NCI-H146 treated with DMSO at 0.1 percent for 48 hours (cell line): ENCODE data around the gene IRF8.

Experiments used
- DNase-seq: peaks from one replicate; lab custom pipeline; 2025; ENCODE audit not compliant: unreplicated experiment; lab: John Stamatoyannopoulos, UW

IRF8 gene

DNA sequence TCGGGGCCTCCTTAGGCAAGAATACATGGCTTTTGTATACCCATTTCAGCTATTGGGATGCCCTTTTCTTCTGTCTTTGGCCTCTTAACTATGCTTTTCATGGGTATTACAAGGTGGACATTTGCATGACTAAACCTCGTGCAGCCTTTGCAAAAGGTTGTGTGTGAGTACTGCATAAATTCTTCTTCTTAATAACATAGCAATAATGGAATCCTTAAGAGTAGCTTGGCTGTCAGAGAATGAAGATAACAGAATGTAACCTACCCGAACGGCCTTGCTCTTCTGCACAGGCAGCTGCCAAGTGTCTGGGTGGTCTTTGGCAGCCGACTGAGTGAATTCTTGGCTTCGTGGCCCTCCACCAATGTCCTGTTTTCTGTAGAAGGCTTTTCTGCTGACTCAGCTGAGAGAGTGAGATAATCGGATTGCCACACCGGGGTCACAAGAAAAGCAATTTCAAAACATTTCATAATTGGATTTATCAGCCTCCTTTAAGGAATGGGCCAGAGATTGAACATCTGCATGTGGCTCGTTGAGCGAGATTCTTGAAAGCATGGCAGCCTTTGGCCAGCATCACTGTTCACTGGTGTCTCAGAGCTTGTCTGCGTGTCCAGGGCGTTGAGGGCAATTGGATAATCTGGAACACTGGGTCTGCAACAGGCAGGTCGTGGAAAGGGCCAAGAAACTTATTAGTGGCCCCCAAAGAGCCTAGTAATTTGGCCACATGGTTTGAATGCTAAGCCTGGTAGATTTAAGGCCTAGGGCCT, 13.4 kb downstream of the IRF8 start:
- DNase-seq, result no peak

DNA sequence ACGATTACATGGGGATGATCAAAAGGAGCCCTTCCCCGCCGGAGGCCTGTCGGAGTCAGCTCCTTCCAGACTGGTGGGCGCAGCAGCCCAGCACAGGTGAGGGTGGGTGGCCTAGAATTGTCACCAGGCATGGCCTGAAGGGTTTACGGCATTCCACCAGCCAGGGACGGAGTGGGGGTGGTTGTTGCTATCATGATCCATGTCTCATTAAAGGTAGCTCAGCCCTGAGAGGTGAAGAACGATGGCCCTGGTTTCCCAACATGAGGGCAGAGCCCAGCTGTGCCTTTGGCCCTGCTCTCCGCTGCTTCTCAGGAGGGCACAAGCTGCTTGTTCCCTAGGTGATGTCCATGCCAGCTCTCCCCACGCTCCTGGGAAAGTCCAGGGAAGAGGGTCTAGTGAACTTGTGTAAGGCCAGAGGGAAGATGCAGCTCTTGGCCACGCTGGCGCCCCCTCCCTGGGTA, 14.2 kb downstream of the IRF8 start:
- no peak for DNase-seq

DNA sequence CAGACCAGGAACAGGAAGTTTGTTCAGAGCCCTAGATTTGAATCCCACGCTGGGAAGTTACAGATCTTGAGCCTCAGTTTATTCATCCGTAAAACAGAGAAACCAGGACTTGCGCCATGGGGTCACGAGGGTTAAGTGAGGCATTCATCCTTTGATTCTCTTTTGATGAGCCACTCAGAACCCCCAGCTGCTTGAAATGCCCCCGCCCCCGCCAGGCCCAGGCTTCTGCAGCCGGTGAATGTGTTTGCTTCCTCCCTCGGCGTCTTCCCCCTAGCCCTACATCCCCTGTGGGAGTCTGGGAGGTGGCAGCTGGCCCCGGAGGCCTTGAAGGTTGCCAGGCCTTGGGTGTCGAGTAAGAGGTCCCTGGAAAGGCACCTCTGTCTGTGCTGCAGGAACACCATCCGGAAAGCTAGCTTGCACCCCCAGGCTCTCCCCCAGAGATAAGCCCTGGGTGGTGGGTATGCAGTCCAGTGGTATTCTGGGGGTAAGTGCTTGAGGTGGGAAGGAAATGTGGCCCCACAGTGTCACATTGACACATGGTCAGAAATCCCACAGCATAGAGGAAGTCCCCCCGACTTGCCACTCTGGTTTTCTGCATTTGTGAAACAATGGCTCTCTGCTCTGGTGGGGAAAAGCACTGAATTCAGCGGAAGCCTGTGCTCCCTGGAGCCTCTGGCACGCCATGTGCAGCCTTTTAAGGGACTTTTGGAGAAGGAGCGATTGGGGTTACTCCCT, 14.9 kb downstream of the IRF8 start:
- DNase-seq, result no peak

DNA sequence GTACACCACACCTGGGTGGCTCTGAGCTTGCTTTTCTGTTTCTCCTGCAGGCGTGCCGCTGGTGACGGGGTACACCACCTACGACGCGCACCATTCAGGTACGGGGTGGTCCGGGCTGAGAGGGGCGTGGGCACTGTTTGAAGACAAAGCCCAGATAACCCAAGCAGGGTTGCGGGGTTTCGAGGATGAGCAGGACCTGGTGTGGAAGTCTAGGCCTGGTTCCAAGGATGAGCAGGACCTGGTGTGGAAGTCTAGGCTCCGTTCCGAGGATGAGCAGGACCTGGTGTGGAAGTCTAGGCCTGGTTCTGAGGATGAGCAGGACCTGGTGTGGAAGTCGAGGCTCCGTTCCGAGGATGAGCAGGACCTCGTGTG, 15.4 kb downstream of the IRF8 start:
- DNase-seq, result no peak

DNA sequence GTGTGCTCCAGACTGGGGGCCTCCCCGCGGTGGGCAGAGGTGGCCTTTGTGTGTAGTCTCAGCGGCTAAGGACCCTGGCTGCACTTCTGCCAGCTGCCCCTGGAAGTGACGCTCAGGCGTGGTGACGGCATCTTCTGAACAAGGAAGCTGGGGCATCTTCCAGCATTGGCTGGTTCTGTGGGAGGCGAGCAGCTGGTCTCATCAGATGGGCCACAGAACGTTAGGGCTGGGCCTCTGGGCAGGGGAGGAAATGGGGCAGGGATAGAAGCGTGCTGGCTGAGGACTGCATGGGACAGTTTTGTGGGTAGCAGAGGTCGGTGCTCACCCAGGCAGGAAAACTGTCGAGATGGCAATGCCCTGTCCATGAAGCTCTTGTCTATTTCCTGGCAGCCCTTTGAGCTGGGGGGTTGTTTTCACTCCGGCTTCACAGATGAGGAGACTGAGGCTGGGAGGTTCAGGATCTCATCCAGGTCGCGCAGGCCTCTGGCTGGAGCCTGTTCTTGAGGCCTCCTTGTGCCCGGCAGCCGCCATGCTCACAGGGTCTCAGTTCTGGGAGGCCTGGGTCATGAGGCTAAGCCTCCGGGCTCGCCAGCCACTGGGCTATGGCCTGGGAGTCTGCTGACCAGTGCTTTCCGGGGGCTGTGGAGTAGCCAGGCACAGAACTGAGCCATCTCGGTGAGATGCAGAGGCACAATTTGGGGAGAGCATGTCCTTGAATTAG, 16.3 kb downstream of the IRF8 start:
- DNase-seq, result no peak

DNA sequence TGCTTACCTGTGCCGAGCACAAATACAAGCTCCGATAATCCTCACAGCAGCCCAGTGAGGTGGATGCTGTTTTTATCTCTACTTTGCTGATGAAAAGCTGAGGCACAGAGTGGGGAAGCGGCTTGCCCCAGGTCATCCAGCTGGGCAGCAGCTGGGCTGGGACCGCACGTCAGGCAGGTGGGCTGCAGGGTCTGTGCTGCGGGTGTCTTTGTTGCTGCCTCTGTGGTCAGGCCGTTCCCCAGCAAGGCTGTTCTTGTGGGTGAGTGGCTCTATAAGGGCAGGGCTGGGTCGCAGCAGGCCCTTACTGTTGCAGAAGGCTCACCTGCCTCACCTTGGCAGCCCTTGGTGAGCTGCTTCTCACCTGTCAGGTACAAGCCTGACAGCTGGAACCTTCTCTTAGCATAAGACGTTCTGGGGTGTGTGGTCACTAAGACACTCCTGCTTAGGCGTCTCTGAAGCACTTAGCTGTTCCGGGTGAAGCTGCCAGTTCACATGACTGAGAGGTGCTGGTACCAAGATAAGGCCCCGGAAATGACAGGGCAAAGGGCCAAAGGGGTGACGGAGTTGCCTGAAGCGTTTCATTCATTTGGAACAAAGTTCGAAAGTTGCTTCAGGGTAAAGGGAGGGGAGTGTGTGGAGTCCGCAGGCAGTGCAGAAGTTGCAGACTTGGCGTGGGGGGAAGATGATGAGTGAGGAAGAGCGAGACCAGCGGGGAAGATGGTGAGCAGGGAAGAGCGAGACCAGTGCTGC, 17.4 kb downstream of the IRF8 start:
- DNase-seq, result no peak

DNA sequence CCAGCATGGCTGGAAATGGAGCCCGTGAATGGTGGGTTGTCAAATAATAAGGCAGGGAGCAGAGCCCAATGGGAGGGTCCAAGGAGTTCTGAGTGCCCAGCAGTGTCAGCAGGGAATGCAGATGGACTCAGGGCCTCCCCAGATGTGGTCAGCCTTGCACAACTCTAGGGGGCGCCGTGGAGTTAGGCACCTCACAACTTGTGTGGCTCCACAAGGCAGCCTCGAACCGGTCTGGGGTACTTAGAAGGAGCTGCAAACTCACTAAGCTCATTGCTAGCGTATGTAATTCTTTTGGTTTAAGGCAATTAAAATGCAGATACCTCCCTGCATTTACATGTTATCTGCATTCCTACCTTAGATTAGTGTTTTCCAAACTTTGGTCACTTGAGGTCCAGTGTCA, 18.1 kb downstream of the IRF8 start:
- no peak for DNase-seq

DNA sequence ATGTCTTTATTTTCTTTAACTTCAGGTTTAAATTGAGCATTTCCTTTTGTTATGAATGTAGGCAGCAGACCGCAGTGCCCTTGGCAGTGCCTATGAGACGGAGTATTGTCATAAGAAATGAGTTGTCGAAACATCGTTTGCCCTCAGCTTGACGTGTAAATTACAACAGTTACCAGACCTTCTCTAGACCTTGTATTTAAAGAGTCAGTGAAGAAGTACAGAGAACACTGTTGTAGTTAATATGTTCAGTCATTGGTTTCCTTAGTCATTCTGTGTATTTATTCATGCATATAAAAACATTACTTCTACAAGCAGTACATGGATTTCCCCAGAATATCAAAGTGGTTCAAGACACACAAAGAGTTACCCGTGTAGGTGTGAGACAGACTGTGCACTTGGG, 19.0 kb downstream of the IRF8 start:
- no peak for DNase-seq

DNA sequence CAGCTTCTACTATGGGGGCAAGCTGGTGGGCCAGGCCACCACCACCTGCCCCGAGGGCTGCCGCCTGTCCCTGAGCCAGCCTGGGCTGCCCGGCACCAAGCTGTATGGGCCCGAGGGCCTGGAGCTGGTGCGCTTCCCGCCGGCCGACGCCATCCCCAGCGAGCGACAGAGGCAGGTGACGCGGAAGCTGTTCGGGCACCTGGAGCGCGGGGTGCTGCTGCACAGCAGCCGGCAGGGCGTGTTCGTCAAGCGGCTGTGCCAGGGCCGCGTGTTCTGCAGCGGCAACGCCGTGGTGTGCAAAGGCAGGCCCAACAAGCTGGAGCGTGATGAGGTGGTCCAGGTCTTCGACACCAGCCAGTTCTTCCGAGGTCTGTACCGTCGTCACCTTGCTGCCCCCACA, 19.5 kb downstream of the IRF8 start:
- no peak for DNase-seq

DNA sequence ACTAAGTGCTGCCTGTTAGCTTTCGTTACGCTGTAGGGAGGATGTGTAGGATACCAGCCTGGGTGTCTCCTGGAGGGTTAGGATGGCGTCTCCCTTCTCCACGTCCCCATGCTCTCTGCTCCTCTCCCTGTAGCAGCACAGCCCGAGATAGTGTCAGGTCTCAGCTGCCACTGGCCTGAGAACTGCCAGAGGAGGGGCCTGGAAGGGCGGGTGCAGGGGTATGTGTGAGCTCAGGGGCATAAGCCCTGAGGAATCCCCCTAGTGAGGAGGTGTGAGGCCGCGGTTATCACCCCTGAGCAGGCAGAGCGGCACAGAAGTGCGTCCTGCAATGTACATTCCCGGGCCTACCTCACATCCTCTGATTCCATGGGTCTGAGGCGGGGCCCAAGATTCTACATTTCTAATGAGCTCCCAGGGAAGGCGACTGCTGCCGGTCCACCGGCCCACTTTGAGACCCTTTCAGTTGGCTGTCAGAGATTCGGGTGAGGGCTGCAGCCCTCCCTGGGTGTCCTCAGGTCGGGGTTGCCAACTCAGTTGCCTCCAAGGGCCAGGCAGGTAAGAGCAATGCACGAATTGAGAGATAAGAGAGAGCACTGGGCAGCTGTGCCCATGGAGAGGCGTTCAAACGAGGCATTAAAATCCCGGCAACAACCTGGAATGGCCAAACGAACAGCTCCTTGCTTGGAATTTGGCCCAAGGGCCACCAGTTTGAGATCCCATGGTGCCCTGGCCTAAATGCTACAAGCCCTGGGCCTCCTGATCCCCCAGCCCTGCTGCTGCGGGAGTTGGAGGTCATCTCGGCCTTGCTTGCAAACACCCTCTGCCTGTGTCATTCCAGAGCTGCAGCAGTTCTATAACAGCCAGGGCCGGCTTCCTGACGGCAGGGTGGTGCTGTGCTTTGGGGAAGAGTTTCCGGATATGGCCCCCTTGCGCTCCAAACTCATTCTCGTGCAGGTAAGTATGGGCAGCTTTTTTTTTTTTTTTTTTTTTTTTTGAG, 20.6 kb downstream of the IRF8 start:
- DNase-seq, result no peak

DNA sequence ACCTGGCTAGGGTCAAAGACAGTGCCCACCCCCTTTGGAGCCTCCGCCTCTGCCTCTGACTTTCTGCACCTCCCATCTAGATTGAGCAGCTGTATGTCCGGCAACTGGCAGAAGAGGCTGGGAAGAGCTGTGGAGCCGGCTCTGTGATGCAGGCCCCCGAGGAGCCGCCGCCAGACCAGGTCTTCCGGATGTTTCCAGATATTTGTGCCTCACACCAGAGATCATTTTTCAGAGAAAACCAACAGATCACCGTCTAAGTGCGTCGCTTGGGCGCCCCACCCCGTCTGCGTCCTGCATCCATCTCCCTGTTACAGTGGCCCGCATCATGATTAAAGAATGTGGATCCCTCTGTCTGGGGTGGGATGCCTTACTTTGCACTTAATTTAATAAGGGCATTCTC, 22.1 kb downstream of the IRF8 start:
- no peak for DNase-seq

DNA sequence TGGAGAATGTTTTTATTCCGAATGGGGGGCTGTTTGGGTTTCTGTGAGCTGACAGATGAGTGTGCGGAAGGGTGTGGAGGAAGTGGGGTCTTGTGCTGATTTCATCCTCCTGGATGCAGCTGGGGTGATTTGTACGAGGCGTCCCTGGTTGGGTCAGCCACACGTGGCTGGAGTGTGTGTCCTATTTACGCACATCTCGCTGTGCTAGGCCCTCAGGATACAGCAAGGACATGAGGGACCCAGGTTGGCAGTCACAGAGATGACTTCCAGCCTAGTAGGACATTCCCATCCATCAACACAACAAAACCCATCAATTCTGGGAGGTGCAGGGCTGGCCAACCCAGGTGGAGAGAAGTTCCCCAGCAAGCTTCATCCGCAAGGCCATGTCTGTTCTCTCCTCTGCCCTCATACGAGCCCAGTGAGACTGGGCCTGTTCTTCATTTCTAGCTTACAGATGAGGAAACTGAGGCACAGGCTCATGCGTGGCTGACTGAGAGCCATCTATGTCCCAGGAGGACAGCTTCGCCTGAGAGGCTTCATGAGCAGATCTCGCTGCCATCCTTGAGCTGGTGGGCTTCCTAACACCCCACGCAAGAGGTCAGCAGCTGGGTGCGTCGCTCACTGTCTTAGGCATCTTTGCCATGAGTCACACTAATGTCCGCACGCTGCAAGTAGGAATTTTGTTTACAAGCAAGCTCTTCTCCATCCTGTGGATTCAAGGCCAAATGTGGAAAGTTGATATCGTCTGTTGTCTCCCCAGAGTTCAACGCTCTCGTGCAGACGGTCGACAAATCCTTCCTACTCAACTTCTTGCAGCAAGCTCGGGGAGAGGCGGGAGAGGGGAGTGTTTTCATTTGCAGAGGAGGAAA, 24.4 kb downstream of the IRF8 start:
- no peak for DNase-seq

DNA sequence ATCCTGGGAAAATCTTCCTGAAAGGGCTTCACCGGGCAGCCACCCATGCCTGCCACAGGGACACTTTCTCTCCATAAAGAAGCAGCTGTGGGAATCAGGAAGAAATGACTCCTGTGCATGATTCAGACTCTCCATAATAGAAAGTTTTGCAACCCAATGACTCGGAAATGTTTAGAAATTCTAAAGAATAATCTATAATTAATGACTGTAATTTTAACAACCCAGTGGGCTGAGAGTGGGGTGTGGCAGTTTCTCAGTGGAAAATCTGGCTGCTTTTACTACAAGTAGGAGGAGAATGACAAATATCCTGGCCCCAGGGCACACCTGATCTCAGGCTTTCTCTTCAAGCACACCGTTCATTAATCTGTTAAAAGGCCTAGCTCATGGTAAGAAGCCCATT, 25.7 kb downstream of the IRF8 start:
- DNase-seq, result no peak

DNA sequence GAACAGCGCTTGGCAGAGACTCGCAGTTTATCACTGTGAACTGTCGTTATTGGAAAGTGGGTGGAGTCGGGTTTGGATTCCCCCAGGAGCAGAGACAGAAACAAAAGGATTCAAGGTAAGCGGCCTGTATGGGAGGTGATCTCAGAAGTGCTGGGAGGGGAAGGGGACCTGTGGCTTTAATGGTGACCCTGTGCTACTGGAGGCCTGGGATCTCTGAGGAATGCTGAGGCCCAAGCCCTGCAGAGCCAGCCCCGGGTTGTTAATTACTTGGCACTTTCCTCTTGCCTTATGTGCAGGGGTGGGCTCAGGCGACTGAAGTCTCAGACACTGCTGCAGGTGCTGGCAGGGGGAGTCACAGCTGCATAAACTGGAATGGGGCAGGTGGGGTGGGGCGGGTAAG, 27.4 kb downstream of the IRF8 start:
- DNase-seq, result no peak

DNA sequence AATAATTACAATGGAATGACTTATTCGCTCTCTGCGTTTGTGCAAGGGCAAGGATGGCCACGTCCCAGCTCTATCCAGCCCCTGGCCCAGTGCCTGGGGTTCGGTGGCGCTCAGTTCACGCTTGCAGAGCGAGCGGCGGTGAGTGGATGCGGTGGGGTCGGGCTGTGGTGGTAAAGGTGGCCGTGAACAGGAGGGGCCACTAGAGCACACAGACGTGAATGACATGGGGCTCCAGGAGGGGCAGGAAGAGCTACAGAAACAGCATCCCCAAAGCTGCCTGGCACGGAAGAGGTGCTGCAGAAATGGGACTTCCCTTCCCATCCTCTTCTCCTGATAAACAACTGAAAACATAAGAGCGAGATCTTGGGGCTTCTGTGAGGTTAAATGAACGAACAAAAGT, 28.4 kb downstream of the IRF8 start:
- DNase-seq, result no peak

DNA sequence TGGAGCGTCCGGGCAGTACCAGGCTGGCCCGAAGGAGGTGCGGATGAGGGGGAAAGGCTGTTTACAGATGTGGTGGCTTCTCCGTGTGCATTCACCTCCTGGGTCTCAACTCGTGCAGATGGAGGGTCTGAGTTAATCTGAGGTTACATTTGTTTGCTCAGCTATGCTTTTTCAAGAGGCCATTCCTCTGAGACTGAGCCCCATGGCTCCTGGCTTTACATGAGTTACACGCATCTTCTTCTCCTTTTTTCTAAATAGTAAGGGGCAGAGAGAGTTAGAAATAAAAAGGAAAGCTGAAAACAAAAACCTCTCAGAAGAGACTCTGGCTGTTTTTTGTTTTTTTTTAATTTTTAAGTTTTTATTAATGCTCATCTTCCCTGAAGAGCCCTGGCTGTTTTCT, 29.0 kb downstream of the IRF8 start:
- DNase-seq, result no peak

DNA sequence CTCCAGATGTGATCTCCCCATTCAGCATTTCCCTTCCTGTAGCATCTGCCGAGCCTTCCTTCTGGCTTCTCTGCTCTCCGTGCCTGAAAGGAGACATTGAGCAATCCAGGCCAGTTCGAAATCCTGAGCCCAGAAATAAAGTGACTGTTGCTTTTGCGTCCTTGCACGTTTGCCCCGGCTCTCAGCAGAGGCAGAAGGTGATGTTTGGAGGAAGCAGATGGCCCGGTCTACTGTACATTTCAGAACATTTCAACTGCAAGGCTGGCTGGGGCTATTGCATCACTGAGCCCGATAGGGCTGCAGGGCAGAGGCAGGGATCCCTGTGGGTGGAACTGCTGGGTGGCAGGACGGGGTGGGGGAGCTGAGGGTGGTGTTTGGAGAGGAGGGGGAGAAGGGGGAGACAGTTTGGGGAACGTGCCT, 29.4 kb downstream of the IRF8 start:
- DNase-seq, result no peak

DNA sequence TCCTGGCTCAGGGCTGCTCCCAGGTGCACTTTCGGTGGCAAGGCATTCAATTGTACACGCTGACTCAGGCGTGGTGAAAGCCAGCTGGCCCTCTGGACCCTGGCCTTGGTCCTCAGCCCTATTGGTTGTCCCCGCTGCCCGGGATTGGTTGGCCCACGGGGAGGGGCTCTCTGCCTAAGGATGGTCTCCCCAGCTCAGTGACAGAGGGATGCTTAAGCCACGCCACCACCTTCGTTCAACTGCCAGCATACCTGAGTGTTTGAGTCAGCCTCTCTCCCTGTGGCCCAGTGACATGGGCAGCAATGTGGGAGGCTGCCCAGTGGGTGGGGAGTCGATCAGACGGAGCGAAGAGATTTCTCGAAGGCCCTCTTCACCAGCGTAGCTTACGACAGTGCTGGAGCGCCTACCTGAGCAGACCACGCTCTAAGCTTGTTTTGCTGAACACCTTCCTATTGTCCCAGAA, 30.3 kb downstream of the IRF8 start:
- DNase-seq, result no peak

DNA sequence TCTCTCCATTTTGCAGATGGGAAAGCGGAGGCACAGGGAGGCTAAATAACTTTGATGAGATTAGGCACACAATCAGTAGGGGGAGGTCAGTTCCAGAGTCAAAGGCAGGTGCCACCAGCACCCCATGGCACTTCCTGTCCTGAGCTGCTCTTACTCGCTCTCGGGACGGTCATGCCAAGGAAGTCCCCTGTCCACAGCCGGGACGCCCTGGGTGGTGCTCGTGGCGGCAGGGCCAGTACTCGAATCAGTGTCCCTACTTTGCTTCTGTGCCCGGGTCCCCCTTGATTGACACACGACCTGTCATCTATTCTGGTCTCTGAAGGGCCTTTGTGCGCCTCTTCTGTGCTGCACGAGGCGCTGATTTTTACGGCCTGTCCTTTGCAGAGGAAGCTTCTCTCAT, 31.3 kb downstream of the IRF8 start:
- DNase-seq, result no peak
